ENCODE data around the gene MT1H. TPM values are rescaled to one million over a fixed set of nuclear protein-coding genes. Genes with fewer than 3 reads are reported as not detected.

The MT1H gene
- total and polyA plus RNA-seq, 2 of the 13 experiments (the other 11 are each of a cell fraction or from before 2014, with no cell fraction given): 0.60 TPM; not detected in 1

DNA sequence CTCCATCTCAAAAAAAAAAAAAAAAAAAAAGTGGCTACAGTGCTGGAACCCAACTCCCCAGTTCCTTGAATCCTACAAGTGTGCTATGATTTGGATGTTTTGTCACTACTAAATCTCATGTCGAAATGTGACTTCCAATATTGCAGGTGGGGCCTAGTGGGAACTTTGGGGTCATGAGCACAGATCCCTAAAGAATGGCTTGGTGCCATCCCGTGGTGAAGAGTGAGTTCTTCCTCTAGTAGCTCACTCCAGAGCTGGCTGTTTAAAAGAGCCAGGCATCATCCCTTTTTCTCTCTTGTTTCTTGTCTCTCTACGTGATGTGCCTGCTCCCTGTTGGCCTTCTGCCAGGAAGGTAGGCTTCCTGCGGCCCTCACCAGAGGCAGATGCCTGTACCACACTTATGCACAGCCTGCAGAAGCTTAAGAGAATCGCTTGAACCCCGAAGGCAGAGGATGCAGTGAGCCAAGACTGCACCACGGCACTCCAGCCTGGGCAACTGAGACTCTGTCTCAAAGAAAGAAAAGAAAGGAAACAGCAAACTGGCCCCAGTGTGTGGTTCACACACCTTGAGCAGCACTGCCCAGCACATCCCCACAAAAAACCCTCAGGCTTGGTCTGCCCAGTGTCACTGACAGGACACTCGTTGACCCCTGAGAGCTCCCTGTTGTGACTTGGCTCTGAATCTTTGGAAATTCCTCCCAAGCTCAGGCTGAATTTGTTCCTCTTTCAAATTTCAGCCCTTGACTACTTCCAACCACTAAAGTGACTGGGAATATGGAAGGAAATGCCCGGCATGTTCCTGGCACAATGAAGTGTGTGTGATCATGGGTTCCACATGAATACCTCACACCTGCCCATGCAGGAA, 40.9 kb upstream of the MT1H start:
- H3K4me2 ChIP-seq (ENCODE audit: low read depth, low read length): no peak overlapping the region
- in situ Hi-C loops (cut with HindIII; ENCODE audit: extremely low pct_ligation_motif_present, low pct_unique_long_range_greater_than_20kb): no loop called here
- ATAC-seq: no peak
- H3K36me3 ChIP-seq (replicated peaks in 1 of 2; ENCODE audit: control insufficient read depth in 1 of 2, insufficient read depth in 2 of 2, low read length in 2 of 2): no peaks in the 10 kb centered on the region
- peaks cover 51% of the 10 kb centered on the region for H3K4me1 ChIP-seq (ENCODE audit: insufficient read depth, low read length)
- H3K9ac ChIP-seq (ENCODE audit: insufficient read depth, low read depth, low read length): no peak overlapping the region
- no peaks in the 10 kb centered on the region for H3K9me3 ChIP-seq (ENCODE audit: low read length)
- ChIA-PET POLR2A (no interaction called here), CTCF (ENCODE audit: low intra/inter-chr PET ratio, low total read pairs) (no interaction called here)
- intact Hi-C loops (cut with micrococcal nuclease; ENCODE audit: unreplicated experiment): no loop called here
- no peak overlapping the region for H3K4me3 ChIP-seq (replicated peaks in 1 of 3; ENCODE audit: insufficient read depth in 1 of 3, low read depth in 2 of 3, low read length in 3 of 3)
- FAIRE-seq: peak; percentile 81
- no peak overlapping the region for H3K27ac ChIP-seq (ENCODE audit: extremely low read length, insufficient read depth, low read length)
- peak; percentile 26 for DNase-seq (ENCODE audit: low spot score)
- 32% methylated on average over 9 of the region's 9 CpGs for WGBS (ENCODE audit: low lambda C conversion rate)
- no peaks in the 10 kb centered on the region for H3K79me2 ChIP-seq (ENCODE audit: insufficient read depth, low read length)
- H2AFZ ChIP-seq (ENCODE audit: low read length): no peak overlapping the region
- H4K20me1 ChIP-seq (ENCODE audit: insufficient read depth, low read length): no peaks in the 10 kb centered on the region
- peaks cover 6 to 59% of the 10 kb centered on the region in 2 experiments; a peak in 4 of 5 replicates for H3K27me3 ChIP-seq (ENCODE audit: control insufficient read depth in 1 of 2, insufficient read depth in 2 of 2, low read length in 2 of 2)
- no TSS peak for BruUV-seq (replicated peaks)
- TF ChIP-seq SAP130 (CRISPR knock-in tag; IDR thresholded peaks at IDR 0.05; ENCODE audit: low read depth) (no peak), ZNF703 (CRISPR knock-in tag; IDR thresholded peaks at IDR 0.05; ENCODE audit: borderline replicate concordance) (no peak), MAFK (conservative IDR thresholded peaks at IDR 0.05 in 1 of 2, IDR thresholded peaks at IDR 0.05 in 1 of 2; ENCODE audit: low read length in 2 of 2) (no peak), STAG1 (CRISPR knock-in tag; IDR thresholded peaks at IDR 0.05) (peak; percentile 63), BHLHE40 (IDR thresholded peaks at IDR 0.05; ENCODE audit: low read length) (no peak), FOSL1 (CRISPR knock-in tag; IDR thresholded peaks at IDR 0.05; ENCODE audit: borderline replicate concordance) (no peak), JUNB (CRISPR knock-in tag; IDR thresholded peaks at IDR 0.05; ENCODE audit: borderline replicate concordance) (no peak), ZNF468 (CRISPR knock-in tag; IDR thresholded peaks at IDR 0.05) (no peak), ZMYM3 (CRISPR knock-in tag; IDR thresholded peaks at IDR 0.05) (no peak), AGO2 (optimal IDR thresholded peaks at IDR 0.05; ENCODE audit: low read depth, low read length) (no peak), GTF3A (CRISPR knock-in tag; conservative IDR thresholded peaks at IDR 0.05) (no peak), RFX3 (CRISPR knock-in tag; IDR thresholded peaks at IDR 0.05) (no peak), ZFX (CRISPR knock-in tag; IDR thresholded peaks at IDR 0.05; ENCODE audit: low read depth) (0 out of 2 replicates have a peak, but pooled peaks have one; percentile 26), ZEB1 (IDR thresholded peaks at IDR 0.05; ENCODE audit: insufficient replicate concordance, low read depth) (no peak)
- TF ChIP-seq, protein P1, sequence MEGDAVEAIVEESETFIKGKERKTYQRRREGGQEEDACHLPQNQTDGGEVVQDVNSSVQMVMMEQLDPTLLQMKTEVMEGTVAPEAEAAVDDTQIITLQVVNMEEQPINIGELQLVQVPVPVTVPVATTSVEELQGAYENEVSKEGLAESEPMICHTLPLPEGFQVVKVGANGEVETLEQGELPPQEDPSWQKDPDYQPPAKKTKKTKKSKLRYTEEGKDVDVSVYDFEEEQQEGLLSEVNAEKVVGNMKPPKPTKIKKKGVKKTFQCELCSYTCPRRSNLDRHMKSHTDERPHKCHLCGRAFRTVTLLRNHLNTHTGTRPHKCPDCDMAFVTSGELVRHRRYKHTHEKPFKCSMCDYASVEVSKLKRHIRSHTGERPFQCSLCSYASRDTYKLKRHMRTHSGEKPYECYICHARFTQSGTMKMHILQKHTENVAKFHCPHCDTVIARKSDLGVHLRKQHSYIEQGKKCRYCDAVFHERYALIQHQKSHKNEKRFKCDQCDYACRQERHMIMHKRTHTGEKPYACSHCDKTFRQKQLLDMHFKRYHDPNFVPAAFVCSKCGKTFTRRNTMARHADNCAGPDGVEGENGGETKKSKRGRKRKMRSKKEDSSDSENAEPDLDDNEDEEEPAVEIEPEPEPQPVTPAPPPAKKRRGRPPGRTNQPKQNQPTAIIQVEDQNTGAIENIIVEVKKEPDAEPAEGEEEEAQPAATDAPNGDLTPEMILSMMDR (CRISPR knock-in tag; IDR thresholded peaks at IDR 0.05): peak; percentile 64
- TF ChIP-seq, protein P2, sequence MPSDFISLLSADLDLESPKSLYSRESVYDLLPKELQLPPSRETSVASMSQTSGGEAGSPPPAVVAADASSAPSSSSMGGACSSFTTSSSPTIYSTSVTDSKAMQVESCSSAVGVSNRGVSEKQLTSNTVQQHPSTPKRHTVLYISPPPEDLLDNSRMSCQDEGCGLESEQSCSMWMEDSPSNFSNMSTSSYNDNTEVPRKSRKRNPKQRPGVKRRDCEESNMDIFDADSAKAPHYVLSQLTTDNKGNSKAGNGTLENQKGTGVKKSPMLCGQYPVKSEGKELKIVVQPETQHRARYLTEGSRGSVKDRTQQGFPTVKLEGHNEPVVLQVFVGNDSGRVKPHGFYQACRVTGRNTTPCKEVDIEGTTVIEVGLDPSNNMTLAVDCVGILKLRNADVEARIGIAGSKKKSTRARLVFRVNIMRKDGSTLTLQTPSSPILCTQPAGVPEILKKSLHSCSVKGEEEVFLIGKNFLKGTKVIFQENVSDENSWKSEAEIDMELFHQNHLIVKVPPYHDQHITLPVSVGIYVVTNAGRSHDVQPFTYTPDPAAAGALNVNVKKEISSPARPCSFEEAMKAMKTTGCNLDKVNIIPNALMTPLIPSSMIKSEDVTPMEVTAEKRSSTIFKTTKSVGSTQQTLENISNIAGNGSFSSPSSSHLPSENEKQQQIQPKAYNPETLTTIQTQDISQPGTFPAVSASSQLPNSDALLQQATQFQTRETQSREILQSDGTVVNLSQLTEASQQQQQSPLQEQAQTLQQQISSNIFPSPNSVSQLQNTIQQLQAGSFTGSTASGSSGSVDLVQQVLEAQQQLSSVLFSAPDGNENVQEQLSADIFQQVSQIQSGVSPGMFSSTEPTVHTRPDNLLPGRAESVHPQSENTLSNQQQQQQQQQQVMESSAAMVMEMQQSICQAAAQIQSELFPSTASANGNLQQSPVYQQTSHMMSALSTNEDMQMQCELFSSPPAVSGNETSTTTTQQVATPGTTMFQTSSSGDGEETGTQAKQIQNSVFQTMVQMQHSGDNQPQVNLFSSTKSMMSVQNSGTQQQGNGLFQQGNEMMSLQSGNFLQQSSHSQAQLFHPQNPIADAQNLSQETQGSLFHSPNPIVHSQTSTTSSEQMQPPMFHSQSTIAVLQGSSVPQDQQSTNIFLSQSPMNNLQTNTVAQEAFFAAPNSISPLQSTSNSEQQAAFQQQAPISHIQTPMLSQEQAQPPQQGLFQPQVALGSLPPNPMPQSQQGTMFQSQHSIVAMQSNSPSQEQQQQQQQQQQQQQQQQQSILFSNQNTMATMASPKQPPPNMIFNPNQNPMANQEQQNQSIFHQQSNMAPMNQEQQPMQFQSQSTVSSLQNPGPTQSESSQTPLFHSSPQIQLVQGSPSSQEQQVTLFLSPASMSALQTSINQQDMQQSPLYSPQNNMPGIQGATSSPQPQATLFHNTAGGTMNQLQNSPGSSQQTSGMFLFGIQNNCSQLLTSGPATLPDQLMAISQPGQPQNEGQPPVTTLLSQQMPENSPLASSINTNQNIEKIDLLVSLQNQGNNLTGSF (CRISPR knock-in tag; IDR thresholded peaks at IDR 0.05): no peak
- TF ChIP-seq, protein P3, sequence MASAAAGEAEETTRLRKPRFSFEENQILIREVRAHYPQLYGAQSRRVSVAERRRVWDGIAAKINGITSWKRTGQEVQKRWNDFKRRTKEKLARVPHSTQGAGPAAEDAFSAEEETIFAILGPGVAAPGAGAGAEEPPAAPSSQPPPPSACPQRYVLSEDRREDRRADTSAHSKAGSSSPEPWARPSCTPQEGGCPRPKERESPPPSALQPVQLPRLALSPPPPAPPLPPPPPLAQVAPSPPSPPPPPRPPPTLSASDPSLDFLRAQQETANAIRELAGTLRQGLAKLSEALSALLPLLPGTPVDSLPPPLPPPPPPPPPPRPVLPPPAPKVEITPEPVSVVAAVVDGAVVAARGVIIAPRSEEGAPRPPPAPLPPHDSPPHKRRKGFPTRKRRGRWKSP (CRISPR knock-in tag; IDR thresholded peaks at IDR 0.05): no peak

Data from HepG2 (cell line).